Kidney tubule cell (primary cell): ENCODE measurements around the gene GDF10.

Experiments
- DNase-seq: peaks from one replicate; pipeline ENCODE4 v3.0.0-alpha.2; 2018; ENCODE audit warnings: low spot score

GDF10 gene

GRCh38 chr10:47353351-47353750, 53.4 kb downstream of the GDF10 start:
- DNase-seq = no peak

- DNase-seq = peak; percentile 14
Observed at GRCh38 chr10:47354165-47354564, 54.2 kb downstream of the GDF10 start.

- no peak for DNase-seq
Observed at GRCh38 chr10:47354900-47355299, 54.9 kb downstream of the GDF10 start.

GRCh38 chr10:47356708-47357107, 56.7 kb downstream of the GDF10 start:
- DNase-seq = no peak

GRCh38 chr10:47357131-47357582, 57.2 kb downstream of the GDF10 start:
- no peak for DNase-seq

- DNase-seq = no peak
Observed at GRCh38 chr10:47357911-47358310, 57.9 kb downstream of the GDF10 start.

GRCh38 chr10:47358457-47358856, 58.5 kb downstream of the GDF10 start:
- DNase-seq = no peak

GRCh38 chr10:47359101-47359500, 59.1 kb downstream of the GDF10 start:
- no peak for DNase-seq

- DNase-seq = no peak
Observed at GRCh38 chr10:47359626-47360418, 59.8 kb downstream of the GDF10 start.

- no peak for DNase-seq
Observed at GRCh38 chr10:47360419-47361040, 60.5 kb downstream of the GDF10 start.

GRCh38 chr10:47361293-47361692, 61.3 kb downstream of the GDF10 start:
- peak; percentile 30 for DNase-seq

- no peak for DNase-seq
Observed at GRCh38 chr10:47362199-47362598, 62.2 kb downstream of the GDF10 start.
